Frontal cortex (tissue), 4 donors: Measurements from ENCODE around the gene BCL7A. TPM values are rescaled to one million over a fixed set of nuclear protein-coding genes. Genes with fewer than 3 reads are reported as not detected.

Source experiments
- DNase-seq, 2 donors: peaks; one replicate each; pipeline ENCODE4 v3.0.0; 2012; ENCODE audit warnings: low spot score in 2 of 2
- FAIRE-seq: peaks from 2 replicates; lab custom pipeline; 2012; peaks lifted over from hg19 to GRCh38; lab: Jason Lieb, UNC
- total RNA-seq: library from RNA; depleted of rRNA; stranded (reverse); fragments of >200 nt; gene quantifications from one replicate; pipeline ENCODE4 v1.2.3, GENCODE V29; 2014
- donor health status: control.
- donor health status: control.
- donor health status: control.

Gene BCL7A
- total RNA-seq, 1 donor from 2014 or later = 88.0 TPM

GRCh38 chr12:122064780-122065588, 43.3 kb downstream of the BCL7A start:
- FAIRE-seq (no peak), DNase-seq (no peak)

DNA sequence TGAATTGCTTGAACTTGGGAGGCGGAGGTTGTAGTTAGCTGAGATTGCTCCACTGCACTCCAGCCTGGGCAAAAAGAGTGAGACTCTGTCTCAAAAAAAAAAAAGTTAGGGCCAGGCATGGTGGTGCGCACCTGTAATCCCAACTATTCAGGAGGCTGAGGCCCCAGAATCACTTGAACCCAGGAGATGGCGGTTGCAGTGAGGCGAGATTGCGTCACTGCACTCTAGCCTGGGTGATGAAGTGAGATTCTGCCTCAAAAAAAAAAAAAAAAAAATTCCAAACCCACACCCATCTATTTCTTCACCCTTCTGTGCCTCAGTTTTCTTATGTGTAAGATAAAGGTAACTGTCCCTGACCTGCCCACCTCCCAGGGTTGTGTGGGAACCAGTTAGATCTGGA, 45.9 kb downstream of the BCL7A start:
- no peak for FAIRE-seq
- no peak for DNase-seq

DNA sequence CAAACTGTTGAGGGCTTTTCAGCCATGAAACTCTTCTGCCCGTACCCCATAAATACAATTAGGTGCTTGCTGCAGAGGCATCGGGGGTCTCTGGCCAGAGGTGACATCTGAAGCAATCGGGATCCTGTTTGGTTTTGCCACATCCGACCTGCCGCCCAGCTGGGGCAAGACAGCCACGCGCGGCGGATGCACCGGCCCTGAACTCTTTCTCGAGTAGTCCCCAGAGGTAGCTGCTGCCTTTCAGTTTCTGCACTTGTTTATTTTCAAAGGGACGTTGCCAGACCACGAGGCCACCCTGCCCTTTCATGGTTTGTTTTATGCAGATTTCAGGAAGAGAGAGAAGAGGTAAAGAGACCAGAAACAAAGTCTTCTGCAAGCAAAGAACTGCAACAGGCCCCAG, 46.3 kb downstream of the BCL7A start:
- DNase-seq = no peak

GRCh38 chr12:122072031-122072970, 50.6 kb downstream of the BCL7A start:
- no peak for FAIRE-seq
- DNase-seq = no peak

More for the DNA sequence above, 46.3 kb downstream of the BCL7A start:
- no peak for FAIRE-seq

DNA sequence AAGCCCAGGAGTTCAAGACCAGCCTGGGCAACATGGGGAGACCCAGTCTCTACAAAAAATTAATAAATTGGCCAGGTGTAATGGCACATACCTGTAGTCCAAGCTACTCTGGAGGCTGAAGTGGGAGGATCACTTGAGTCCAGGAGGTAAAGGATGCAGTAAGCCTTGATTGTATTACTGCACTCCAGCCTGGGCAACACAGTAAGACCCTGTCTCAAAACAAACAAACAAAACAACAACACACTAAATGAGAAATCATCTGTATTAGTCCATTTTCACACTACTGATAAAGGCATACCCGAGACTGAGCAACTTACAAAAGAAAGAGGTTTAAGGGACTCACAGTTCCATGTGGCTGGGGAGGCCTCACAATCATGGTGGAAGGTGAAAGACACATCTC, 52.1 kb downstream of the BCL7A start:
- FAIRE-seq (no peak), DNase-seq (no peak)

- no peak for FAIRE-seq
- DNase-seq = no peak
Observed at GRCh38 chr12:122076743-122077495, 55.2 kb downstream of the BCL7A start.

- DNase-seq = peak; percentile 97 to 98
- no peak for FAIRE-seq
Observed at GRCh38 chr12:122078141-122079032, 56.7 kb downstream of the BCL7A start, which contains the start of gene MLXIP. MLXIP (plus strand) TSS chr12:122078756; CDS start chr12:122078854, 98 bp downstream.

- no peak for FAIRE-seq
- no peak for DNase-seq
Observed at GRCh38 chr12:122079033-122079531, 57.4 kb downstream of the BCL7A start.

- DNase-seq = no peak
- FAIRE-seq = no peak
Observed at GRCh38 chr12:122079532-122080081, 57.9 kb downstream of the BCL7A start.

- FAIRE-seq = no peak
- peak in 1 of 2 donors; percentile 53 for DNase-seq
Observed at GRCh38 chr12:122080149-122081082, 58.7 kb downstream of the BCL7A start.

DNA sequence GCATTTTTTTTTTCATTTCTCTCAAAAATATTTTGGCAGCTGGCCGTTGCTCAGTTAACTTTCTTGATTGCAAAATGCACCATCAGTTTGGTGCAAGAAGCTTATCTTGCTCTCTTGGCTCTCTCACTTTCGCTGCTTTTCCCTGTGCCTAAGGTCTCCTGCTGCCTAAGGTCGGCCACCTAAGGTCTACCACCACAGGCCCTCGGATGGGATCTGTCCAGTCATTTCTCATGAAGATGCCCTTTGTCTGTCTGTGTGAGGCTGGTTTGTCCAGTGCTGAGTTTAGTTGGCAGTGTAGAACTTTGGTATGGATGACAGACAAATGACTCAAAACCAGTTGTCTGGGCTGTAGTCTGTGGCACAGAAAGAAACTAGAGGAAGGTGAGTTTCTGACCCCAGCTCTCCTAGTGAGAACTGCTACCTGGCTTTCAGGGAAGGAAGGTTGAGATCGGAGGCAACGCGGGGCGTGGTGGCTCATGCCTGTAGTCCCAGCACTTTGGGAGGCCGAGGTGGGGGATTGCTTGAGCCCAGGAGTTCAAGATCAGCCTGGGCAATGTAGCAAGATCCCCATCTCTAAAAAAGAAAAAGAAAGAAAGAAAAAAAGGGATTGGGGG, 59.5 kb downstream of the BCL7A start:
- FAIRE-seq = no peak

DNA sequence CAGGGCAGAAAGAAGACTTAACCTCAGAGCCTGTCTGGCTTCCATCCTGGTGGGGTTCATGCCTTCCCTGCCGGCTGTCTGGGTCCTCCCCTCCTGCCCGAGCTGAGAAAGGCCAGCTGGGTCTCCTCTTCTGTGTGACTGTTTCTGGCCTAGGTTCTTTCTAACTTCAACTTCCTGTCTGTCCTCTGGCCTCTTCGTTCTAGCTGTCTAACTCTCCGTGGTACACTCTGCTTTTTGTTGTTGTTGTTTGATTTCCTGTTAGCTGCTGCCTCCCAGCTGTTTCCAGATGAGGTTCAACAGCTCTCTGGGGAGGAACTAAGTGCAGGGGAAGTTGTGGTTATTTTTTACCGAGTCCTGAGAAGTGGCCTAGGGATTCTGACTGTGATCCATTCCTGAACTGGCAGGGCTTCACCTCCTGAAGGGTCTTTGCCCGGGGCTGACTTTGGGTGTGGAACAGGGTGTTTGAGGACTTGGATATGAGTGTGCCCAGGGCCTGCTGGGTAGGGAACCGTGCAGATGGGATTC, 60.1 kb downstream of the BCL7A start:
- DNase-seq (no peak), FAIRE-seq (no peak)

More for the DNA sequence above, 59.5 kb downstream of the BCL7A start:
- no peak for DNase-seq

DNA sequence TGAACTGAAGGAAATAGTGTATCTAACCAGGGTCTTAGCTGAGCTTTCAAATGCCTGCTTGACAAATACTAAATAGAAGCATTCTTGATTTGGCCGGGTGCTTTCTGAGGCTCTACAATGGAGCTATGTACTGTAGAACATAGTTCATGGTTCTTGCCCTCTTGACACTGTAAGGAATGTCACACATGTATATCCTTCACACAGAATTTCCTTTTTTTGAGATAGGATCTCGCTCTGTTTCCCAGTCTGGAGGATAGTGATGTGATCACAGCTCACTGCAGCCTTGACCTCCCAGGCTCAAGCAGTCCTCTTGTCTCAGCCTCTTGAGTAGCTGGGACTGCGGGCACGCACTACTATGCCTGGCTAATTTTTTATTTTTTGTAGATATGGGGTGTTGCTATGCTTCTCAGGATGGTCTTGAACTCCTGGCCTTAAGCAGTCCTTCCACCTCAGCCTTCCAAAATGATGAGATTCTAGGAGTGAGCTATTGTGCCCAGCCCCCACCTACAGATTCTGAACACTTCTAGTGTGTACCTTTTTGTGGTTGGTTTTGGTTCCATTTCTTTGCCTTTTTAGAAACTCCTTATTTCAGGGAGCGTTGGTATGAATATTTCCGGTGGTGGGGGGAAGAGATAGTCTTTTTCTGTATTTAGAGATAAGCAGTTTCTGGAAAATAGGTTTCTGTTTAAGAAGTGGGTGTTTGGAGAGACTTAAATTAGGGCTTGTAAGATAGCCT, 61.1 kb downstream of the BCL7A start:
- DNase-seq (no peak), FAIRE-seq (no peak)

DNA sequence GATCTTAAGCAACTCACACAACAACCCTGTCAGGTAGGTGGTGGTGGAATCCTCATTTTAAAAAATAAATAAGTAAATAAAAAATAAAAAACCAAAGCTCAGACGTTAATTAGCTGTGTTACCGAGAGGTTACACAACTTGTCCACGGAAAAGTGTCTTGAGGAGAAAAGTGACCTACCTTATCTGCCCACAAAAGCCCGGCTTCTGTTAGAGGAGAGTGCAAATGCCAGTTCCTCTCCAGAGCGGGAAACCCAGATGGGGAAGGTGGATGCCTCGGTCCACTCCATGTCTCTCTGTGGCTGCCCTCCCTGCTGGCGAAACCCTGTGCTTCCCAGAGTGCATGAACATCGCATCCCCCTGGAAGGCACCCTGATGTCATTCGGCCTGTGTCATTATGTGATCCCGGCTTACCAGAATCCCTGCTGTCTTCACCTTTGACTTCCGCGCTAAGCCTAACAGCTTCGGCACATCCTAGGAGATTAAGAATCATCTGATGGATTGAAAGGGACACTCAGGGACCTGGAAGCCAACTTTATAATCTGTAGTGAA, 63.2 kb downstream of the BCL7A start:
- FAIRE-seq (no peak), DNase-seq (no peak)

DNA sequence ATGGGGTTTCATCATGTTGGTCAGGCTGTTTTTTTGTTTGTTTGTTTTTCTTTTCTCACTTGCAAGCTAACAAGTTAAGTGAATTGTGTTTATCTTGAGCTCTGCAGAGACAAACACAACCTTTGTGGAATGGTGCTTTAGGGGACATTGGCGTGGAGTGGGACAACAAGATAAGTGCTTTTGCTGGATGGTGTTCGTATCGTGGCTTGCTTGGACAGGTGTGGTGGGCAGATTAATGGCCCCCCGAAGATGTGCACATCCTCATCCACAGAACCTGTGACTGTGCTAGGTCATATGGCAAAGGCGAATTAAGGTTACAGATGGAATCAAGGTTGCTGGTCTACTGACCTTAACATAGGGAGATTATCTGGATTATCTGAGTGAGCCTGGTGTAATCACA, 63.9 kb downstream of the BCL7A start:
- FAIRE-seq = no peak
- DNase-seq = no peak

GRCh38 chr12:122086116-122086515, 64.4 kb downstream of the BCL7A start:
- DNase-seq = no peak
- no peak for FAIRE-seq
